Epithelial cell of prostate (primary cell): ENCODE results near the gene HOXB13.

Experiments used
- DNase-seq: peaks from one replicate; pipeline ENCODE4 v3.0.0-alpha.2; 2011; ENCODE audit warnings: low read depth, low spot score
- H3K27ac ChIP-seq: fragments of 450-650 bp; 2 replicates; pipeline ENCODE4 v1.5.1; 2017; ENCODE audit warnings: mild to moderate bottlenecking

The HOXB13 gene

GRCh38 chr17:48749621-48750553, 21.3 kb upstream of the HOXB13 start:
- no peak for DNase-seq
- no peak overlapping the region for H3K27ac ChIP-seq

GRCh38 chr17:48748718-48749566, 20.4 kb upstream of the HOXB13 start:
- H3K27ac ChIP-seq: no peak overlapping the region
- no peak for DNase-seq

DNA sequence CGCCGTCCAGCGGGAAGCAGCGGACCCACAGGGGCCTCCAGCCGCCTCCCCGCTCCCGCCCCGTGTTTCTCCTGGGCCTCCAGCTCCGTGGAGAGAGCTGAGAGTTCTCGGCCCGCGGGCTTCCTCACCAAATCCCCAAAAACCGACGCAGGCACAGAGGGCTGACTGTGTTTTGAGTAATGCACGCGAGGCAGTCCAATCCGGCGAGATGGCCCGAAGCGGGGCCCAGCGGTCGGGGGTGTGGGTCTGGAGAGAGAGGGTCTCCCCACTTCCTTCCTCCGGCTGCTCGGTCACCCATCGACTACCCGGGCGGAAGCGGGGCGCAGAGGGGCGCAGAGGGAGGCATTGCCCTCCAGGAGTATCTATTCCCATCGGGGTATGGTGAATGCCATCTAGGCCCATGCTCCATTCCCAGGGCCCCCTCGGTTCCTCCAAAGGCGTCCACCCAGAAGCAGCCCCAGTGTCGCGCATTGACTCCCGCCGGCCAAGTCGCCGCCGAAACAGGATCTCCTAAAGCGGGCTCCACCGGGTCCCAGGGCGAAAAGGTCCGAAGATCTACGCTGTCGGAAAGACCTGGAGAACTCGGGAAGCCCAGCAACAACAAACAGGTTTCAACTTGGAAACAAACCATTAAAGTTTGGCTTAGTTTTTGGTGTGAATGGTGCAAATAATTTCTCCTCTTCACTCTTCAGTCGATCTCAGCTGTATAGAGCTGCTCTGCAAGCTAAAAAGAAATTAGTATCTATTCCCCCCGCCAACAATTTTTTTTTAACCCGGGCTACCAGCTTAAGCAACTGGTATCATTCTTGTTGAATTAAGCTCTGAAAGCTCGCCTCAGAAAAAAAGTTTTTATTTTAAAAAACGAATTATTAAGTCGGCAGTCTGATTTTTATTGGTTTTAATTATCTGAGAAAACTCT, 19.2 kb upstream of the HOXB13 start:
- no peak for DNase-seq
- H3K27ac ChIP-seq: peak overlapping the region; percentile 22

GRCh38 chr17:48746916-48747444, 18.4 kb upstream of the HOXB13 start:
- DNase-seq: no peak
- H3K27ac ChIP-seq: peak overlapping the region; percentile 22

- peak overlapping the region; percentile 22 for H3K27ac ChIP-seq
- no peak for DNase-seq
Observed at GRCh38 chr17:48745381-48746275, 17.1 kb upstream of the HOXB13 start.

GRCh38 chr17:48740537-48740936, 12.0 kb upstream of the HOXB13 start:
- DNase-seq: no peak
- H3K27ac ChIP-seq: no peak overlapping the region

- no peak for DNase-seq
- H3K27ac ChIP-seq: peak overlapping the region; percentile 53
Observed at GRCh38 chr17:48738803-48739526, 10.4 kb upstream of the HOXB13 start.

DNA sequence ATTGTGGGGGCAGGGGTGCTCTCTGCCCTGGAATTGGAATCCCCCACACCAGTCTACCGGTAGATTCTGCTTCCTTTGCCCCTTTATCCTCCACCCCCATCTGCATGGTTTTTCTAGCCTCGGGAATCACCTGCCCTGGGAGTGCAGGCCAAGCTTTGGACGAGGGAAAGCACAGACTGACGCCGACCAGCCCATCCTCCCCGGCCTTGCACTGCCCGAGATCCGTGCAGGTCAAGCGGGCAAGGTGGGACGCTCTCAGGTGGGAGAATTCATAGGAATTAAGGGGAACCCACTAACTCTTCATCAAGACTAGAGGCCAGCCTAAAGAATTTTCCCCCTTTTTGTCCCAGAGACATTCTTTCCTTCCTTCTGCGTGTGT, 9.9 kb upstream of the HOXB13 start:
- no peak for DNase-seq
- H3K27ac ChIP-seq: peak overlapping the region; percentile 53

- peak overlapping the region; percentile 53 for H3K27ac ChIP-seq
- no peak for DNase-seq
Observed at GRCh38 chr17:48737330-48738043, 8.9 kb upstream of the HOXB13 start.

- no peak for DNase-seq
- H3K27ac ChIP-seq: peak overlapping the region; percentile 56
Observed at GRCh38 chr17:48735062-48735351, 6.5 kb upstream of the HOXB13 start.

- DNase-seq: no peak
- peak overlapping the region; percentile 56 for H3K27ac ChIP-seq
Observed at GRCh38 chr17:48734333-48735061, 5.9 kb upstream of the HOXB13 start.

DNA sequence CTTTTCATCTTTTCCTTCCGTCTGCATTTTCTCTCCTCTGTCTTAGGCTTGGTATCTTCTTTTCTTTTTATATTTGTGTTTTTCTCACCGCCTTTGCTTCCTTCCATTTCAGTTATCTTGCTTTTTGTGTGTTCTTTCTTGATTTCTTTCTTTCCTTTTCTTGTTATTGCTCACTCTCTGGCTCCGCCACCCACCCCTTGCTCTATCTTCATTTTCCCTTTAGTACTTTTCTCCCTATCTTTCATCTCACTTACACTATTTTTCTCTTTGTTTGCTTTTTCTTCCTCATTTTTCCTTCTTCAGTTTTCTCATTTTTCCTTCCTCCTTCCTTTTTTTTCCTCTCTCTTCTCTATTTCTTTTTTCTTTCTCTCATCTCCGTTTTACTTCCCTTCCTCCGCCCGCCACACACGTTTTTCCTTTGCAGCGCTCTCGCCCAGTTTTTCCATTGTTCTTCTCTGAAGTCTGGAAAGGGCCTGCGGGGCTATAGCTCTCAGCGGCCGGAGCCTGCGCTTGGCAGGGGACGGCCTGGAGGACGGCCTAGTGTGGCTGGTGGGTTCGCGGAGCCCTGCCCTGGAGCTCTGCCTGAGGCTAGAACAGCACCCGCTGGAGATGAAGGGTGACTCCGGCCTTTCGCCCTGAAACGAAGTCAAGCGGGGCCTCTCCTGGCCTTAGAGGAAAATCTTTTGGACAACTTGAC, 5.2 kb upstream of the HOXB13 start:
- DNase-seq: no peak
- H3K27ac ChIP-seq: peak overlapping the region; percentile 56

DNA sequence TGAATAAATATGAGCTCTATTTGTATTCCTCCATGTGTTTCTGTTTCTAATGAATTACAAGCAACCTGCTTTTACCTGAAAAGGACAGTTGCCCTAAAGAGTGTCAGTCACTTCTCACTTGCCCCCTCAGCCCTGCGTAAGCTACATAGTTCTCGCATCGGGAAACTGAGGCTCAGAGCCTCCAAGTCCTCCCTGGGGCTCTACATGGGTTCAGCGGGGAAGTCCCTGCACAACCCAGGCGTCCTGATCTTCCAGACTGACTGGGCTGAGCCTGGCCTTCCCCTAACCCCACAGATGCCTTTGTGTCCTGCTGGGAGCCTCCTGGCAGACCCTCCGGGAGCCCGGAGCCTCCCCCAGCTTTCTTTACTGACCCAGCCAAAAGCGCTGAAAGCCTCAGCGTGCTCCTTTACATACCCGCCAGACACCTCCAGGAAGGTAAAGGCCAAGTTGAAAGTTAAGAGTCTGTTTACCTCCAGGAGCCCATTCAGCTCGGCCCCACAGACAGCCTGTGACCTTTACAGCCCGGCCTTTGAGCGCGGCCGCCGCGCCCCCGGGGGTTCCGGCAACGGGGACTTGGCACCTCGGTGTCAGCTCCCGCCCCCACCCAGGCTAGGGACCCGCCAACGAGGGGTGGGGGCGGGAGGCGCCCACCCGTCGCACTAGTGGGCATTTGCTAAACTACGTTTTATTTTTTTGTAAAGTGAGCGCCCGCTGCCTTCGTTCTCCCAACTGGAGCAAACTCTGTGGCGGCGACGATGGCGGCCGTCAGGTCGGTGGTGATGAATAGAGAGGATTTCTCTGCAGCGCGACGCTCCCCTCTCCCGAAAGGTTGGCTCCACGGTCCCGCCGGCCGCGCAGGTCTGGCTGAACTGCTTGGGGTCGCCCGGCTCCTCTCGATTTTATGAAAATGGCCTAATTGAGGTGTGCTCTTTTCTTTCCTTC, 4.4 kb upstream of the HOXB13 start:
- DNase-seq: no peak
- peak overlapping the region; percentile 56 for H3K27ac ChIP-seq

- no peak for DNase-seq
- H3K27ac ChIP-seq: peak overlapping the region; percentile 2
Observed at GRCh38 chr17:48731355-48731754, 2.8 kb upstream of the HOXB13 start.

GRCh38 chr17:48730240-48730550, 1.6 kb upstream of the HOXB13 start:
- H3K27ac ChIP-seq: no peak overlapping the region
- DNase-seq: no peak
